ENCODE results near the gene ALDH2. TPM values are rescaled to one million over a fixed set of nuclear protein-coding genes. Genes with fewer than 3 reads are reported as not detected.

Gene ALDH2
- total and polyA plus RNA-seq, 9 of the 15 experiments (the other 6 are each of a cell fraction or from before 2014, with no cell fraction given) = 1.9 to 22.5 (median 12.2) TPM

DNA sequence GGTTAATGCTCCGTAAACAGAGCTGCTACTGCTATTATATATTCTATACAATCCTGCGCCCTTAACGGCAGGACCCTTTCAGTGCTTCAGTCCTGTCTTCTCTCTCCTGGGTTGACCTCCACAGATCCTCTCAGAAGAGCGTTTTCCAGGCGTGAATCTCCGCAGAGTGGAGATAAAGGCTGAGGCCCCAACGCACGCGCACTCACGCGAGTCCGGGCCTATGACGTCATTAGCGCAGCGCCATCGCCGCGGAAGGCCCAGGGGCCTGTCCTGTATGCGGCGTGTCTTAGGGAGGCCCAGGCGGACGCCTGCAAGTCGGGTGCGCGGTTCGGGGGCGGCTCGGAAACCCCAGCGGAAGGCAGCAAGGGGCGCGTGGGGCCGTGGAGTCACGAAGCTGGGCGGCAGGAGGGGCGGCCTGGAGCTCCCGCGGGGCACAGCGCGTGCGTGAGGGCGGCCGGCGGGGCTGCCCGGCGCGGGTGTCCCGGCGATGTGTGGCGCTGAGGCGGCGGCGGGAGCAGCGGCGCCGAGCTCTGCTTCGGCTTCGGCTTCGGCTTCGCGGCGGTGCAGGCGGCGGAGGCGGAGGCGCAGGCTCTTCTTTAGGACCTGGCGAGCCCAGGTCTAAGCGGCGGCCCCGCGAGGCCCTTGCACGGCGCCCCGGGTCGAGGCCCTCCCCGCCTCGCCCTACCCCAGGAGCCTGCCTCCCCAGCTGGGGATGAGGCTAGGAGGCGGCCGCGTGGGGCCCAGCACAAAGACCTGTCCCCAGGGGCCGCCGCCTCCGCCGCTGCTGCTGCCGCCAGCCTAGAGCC is 75.2 kb downstream of the ALDH2 start, which contains the start of gene MAPKAPK5 (continued):
- no peak for TF ChIP-seq CC2D1A (IDR thresholded peaks at IDR 0.05)
- peak; percentile 67 for TF ChIP-seq ZFX (CRISPR knock-in tag; IDR thresholded peaks at IDR 0.05)
- TF ChIP-seq ZBTB2 (IDR thresholded peaks at IDR 0.05) = peak; percentile 66; the same call in 1 of the 2 replicates
- no peak for TF ChIP-seq ZNF282 (CRISPR knock-in tag; IDR thresholded peaks at IDR 0.05)
- TF ChIP-seq RNF2 (IDR thresholded peaks at IDR 0.05) = peak; percentile 77
- peak; percentile 65; the same call in 1 of the 2 replicates for TF ChIP-seq ZNF76 (CRISPR knock-in tag; IDR thresholded peaks at IDR 0.05; ENCODE audit: borderline replicate concordance)
- no peak for TF ChIP-seq GTF2A2 (tag; IDR thresholded peaks at IDR 0.05)
- TF ChIP-seq NUFIP1 (IDR thresholded peaks at IDR 0.05; ENCODE audit: partially characterized antibody) = no peak
- TF ChIP-seq, protein P1, sequence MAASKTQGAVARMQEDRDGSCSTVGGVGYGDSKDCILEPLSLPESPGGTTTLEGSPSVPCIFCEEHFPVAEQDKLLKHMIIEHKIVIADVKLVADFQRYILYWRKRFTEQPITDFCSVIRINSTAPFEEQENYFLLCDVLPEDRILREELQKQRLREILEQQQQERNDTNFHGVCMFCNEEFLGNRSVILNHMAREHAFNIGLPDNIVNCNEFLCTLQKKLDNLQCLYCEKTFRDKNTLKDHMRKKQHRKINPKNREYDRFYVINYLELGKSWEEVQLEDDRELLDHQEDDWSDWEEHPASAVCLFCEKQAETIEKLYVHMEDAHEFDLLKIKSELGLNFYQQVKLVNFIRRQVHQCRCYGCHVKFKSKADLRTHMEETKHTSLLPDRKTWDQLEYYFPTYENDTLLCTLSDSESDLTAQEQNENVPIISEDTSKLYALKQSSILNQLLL (CRISPR knock-in tag; IDR thresholded peaks at IDR 0.05; ENCODE audit: borderline replicate concordance) = no peak
- no peak for TF ChIP-seq PATZ1 (CRISPR knock-in tag; IDR thresholded peaks at IDR 0.05; ENCODE audit: borderline replicate concordance)
- no peak; the same call in 1 of the 2 replicates for TF ChIP-seq POLR2H (tag; IDR thresholded peaks at IDR 0.05; ENCODE audit: low read depth)
- no peak for TF ChIP-seq TRIM28 (IDR thresholded peaks at IDR 0.05)
- peak; percentile 85; the same call in 1 of the 2 replicates for TF ChIP-seq MBD2 (IDR thresholded peaks at IDR 0.05; ENCODE audit: borderline replicate concordance, low read depth)
- TF ChIP-seq, protein P2, sequence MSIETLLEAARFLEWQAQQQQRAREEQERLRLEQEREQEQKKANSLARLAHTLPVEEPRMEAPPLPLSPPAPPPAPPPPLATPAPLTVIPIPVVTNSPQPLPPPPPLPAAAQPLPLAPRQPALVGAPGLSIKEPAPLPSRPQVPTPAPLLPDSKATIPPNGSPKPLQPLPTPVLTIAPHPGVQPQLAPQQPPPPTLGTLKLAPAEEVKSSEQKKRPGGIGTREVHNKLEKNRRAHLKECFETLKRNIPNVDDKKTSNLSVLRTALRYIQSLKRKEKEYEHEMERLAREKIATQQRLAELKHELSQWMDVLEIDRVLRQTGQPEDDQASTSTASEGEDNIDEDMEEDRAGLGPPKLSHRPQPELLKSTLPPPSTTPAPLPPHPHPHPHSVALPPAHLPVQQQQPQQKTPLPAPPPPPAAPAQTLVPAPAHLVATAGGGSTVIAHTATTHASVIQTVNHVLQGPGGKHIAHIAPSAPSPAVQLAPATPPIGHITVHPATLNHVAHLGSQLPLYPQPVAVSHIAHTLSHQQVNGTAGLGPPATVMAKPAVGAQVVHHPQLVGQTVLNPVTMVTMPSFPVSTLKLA (conservative IDR thresholded peaks at IDR 0.05) = peak; percentile 81 to 96
- TF ChIP-seq BRCA1 (IDR thresholded peaks at IDR 0.05) = no peak
- no peak for TF ChIP-seq BRCA1 (CRISPR knock-in tag; IDR thresholded peaks at IDR 0.05)
- TF ChIP-seq ZNF23 (CRISPR knock-in tag; IDR thresholded peaks at IDR 0.05) = no peak
- TF ChIP-seq TSC22D4 (tag; IDR thresholded peaks at IDR 0.05) = no peak
- no peak for TF ChIP-seq PYGO2 (tag; IDR thresholded peaks at IDR 0.05)
- no peak for TF ChIP-seq SLC30A9 (CRISPR knock-in tag; IDR thresholded peaks at IDR 0.05)
- TF ChIP-seq MTA2 (IDR thresholded peaks at IDR 0.05; ENCODE audit: low read depth) = no peak
- 0 out of 2 replicates have a peak, but pooled peaks have one; percentile 55 for TF ChIP-seq ZNF707 (CRISPR knock-in tag; conservative IDR thresholded peaks at IDR 0.05)

Data from K562 (cell line).